Measurements from ENCODE around the gene UBASH3A.

DNA sequence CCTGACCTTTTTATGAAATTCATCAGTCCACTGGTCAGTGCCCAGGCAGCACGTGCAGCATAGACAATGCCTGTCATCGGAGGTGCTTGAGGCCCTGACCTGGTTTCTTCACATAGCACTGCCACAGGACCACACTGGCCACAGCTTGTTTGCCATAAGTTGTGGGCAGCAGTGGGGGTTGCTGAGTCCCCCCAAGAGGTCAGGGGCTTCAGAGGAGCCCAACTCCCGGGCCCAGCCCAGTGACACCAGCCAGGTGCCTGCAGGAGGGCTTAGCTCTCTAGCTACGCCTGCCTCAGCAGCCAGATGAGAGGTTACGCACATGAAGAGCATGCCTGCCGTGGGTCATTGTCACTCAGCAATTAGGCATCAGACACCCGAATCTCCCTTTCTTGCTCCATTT lies 41.6 kb downstream of the UBASH3A start:
- TF ChIP-seq, protein P1, sequence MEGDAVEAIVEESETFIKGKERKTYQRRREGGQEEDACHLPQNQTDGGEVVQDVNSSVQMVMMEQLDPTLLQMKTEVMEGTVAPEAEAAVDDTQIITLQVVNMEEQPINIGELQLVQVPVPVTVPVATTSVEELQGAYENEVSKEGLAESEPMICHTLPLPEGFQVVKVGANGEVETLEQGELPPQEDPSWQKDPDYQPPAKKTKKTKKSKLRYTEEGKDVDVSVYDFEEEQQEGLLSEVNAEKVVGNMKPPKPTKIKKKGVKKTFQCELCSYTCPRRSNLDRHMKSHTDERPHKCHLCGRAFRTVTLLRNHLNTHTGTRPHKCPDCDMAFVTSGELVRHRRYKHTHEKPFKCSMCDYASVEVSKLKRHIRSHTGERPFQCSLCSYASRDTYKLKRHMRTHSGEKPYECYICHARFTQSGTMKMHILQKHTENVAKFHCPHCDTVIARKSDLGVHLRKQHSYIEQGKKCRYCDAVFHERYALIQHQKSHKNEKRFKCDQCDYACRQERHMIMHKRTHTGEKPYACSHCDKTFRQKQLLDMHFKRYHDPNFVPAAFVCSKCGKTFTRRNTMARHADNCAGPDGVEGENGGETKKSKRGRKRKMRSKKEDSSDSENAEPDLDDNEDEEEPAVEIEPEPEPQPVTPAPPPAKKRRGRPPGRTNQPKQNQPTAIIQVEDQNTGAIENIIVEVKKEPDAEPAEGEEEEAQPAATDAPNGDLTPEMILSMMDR (IDR thresholded peaks at IDR 0.05), result no peak
- no peak for TF ChIP-seq POLR2A (IDR thresholded peaks at IDR 0.05)
